CD4-positive, alpha-beta T cell treated with Interleukin-17A for 4 hours (primary cell): ENCODE data around the gene FEV.
A peak's percentile ranks its signal among the peaks of the same experiment; 100 is the strongest.

Experiments
- DNase-seq: peaks from one replicate; pipeline ENCODE4 v3.0.0-alpha.2; 2020; ENCODE audit warnings: mixed read lengths

FEV gene

GRCh38 chr2:219016721-219017120, 31.7 kb upstream of the FEV start:
- no peak for DNase-seq

DNA sequence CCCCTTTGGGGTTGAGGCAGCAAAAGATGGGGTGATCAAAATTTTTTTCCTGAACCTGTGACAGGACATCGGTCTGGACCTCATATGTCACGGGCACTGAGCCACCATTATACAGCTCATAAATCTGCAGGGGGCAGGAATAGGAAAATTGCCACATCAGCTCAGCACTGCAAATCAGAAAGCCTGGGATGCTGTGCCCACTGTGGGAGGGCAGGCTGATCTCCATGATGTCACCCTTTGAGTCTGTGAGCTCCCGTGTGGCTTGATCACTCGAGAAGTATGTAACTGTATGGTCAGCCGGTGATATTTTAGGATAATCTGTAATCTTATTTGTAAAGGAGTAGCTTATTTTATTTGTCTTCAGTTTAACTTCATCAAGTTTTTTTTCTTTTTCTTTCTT, 25.9 kb upstream of the FEV start:
- no peak for DNase-seq

DNA sequence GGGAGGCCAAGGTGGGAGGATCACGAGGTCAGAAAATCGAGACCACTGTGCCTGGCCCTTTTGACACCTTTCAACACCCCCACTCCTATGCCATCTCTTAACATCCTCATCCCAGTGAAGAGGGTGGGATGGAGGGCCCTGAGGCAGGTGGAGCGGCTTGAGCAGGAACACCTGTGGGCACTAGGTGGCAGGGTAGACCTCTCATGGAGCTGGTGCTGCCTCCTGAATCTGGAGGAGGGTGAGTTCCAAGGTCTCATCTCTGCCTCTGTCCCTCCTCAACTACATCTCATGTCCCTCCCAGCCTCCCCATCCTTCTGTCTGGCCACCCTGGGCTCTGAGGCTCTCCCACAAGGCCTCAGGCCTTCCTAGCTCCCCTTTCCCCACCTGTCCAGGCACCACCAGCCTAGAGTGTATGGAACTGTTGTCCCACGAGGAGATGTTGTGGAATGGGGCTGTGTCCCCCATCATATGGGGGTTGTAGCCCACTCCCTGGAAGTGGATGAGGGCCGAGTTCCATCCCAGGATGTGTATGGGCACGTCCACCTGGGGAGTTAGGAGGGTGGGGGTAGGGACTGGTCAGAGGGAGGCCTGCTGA, 25.3 kb upstream of the FEV start:
- peak; percentile 20 for DNase-seq

DNA sequence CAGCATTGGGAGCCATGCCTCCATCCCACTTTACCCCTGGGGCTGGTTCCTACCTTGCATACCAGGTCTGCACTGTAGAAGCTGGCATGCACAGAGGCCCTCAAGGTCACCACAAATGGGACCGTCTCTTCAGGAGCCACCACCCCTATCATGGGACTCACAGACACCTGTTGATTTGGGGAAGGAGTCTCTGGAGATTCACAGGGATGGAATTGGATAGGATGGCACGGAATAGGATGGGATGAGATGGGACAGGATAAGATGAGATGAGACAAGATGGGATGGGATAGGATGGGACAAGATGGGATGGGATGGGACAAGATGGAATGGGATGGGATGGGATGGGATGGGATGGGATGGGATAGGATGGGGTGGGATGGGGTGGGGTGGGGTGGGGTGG, 24.3 kb upstream of the FEV start:
- no peak for DNase-seq

DNA sequence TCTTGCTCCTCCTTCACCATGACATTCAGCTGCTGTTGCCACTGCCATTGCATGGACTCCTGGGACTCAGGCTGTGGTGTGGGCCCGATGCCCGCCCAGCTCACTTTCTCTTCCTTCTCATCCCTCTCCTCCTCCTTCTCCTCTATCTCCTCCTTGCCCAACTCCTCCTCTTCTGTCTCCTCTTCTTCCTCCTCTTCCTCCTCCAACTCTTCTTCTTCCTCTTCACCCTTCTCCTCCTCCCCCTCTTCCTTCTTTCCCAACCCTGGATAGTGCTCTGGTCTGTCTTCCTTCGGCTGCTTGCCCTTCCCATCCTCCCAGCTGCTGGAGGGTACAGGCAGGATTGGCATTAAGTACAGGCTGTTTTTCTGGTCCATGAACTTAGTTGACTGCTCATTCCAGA, 19.0 kb upstream of the FEV start:
- DNase-seq, result no peak

GRCh38 chr2:219003267-219003634, 18.3 kb upstream of the FEV start:
- DNase-seq, result no peak

GRCh38 chr2:219002395-219003266, 17.6 kb upstream of the FEV start:
- DNase-seq, result peak; percentile 55

DNA sequence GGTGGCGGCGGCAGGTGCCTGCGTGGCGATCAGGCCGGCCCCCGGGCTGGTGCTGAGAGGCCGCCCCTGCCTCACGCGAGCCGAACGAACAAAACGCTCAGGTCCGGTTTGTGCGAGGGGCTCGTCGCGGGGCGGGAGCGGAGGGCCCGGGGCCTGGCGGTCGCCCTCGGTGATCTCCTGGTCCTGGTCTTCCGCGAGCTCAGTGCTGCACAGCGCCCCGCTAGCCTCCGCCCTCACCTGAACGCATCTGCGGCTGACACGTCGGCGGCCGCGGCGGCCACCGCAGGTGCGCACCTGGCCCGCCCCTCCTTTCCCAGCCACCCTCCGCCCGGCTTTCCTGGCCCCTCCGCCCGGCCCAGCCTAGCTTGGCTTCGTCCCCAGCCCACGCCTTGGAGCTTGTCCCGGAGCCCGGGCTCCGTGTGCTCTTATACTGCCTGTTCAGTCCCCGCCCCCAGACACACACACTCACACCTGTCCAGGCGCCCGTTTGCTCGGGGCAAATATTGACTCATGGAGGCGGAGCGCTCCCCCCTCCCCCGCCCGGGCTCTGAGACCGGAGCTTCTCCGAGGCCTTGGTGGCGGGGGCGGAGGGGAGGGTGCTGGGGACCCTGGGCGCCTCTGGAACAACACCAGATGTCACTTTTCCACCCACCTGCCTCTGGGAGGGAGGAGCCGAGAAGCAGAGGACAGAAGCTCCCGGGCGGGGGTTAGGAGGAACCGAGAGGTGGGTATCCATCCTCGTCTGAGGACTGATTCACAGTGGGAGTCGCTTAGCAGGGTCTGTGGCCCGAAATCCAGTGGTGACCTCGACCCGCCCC, 16.8 kb upstream of the FEV start:
- peak; percentile 46 for DNase-seq

DNA sequence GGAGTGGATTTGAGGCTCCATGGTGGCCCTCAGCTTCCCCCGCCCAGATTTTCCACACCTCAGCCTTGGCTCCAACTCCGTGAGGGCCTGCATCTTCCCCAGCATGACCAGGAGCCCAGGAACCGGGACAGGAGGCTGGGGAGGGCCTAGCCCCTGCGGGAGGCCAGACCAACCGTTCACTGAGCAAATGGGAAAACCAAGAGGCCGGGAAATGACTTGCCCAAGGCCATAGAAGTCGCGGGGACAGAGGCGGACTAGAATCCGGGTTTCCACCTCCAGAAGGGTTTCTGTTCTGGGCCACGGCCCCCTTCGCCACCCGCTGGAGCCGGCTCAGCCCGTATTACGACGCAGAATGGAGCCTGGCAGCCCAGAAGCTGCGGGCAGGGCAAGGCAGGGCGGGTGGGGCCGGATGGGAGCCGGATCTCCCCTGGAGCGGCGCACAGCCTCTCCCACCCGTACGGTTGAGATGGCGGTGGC, 16.2 kb upstream of the FEV start:
- DNase-seq, result no peak

DNA sequence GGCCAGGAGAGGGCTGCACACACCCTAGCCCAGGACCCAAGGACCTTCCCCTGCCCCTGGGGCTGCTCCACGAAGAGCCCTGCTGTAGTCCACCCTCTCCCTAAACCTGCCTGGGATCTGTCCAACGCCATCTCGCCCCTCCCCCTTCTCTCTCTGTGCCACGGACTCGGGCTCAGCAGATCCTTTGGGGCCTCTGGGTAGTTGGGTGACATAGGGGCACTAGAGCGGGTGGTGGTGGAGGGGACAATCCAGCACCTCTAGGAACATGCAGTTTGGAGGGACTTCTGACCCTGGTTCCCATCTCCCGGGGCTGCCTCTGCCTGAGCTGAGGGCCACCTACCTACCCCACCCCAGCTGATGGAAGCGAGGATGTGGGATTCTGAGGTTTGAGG, 15.6 kb upstream of the FEV start:
- no peak for DNase-seq

DNA sequence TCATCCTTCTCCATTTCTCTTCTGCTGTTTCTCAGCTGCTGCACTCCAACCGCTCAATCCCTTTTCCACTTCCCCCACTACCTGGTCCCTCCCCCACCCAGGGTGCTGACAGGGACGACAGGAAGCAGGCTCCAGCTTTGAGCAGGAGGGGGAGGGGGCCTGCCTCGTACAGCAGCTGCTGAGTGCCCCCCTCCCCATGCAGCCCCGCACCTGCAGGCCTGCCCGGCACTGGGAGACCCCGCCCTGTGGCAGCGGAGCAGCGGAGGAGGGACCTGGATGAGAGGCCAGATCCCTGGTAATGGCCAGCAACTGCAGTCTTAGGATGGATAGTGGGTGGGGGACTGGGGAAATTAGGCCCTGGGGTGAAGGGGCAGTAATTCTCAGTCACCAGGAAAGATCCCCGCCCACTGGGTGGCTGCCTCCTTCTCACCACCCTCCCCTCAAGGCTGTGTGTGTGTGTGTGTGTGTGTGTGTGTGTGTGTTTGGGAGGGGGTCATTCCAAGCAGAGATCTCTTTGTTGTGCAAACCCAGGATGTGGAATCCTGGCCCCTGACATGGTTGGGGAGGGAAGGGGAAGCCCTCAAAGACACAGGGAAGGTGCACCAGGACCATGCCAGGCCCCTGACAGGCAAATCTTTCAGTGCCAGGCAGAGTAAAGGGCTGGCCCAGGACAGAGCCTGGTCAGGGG, 15.0 kb upstream of the FEV start:
- no peak for DNase-seq

DNA sequence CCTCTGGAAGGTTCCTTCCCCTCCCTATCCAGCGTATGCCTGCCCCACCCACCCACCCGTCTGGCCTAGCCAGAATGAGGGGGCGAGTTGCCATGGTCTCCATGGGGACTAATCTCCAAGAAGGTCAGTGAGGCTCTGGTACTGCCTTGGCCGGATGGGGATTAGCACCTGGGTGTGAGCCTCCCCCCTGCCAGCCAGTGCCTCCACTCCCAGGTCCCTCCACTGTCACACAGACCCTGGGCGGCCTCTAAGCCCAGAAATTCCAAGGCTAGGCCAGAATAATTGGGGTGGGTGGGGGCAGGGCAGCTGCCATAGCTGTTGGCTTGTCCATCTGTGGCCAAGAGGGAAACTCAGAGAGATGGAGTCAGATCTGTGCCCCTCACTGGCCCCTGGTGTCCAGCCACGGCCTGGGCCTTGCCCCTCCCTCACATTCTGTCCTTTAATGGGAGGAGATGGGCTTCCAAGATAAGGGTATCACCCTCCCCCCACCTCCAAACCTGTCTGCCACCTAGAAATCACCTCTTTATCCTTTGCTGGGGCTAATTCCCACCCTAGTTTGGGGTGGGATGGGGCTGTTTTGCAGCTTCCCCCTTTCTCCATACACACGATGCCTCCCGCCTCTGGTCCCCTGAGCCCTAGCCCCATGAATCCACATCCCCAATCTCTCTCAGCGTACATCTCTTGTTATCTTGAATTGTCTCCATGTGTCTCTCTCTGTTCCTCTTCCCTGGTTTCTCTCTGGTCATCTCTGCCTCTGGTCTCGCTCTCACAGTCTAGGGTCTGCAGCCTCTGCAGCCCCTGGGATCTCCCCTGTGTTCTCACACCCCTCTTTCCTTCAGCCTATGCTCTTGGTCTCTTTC, 14.3 kb upstream of the FEV start:
- no peak for DNase-seq

DNA sequence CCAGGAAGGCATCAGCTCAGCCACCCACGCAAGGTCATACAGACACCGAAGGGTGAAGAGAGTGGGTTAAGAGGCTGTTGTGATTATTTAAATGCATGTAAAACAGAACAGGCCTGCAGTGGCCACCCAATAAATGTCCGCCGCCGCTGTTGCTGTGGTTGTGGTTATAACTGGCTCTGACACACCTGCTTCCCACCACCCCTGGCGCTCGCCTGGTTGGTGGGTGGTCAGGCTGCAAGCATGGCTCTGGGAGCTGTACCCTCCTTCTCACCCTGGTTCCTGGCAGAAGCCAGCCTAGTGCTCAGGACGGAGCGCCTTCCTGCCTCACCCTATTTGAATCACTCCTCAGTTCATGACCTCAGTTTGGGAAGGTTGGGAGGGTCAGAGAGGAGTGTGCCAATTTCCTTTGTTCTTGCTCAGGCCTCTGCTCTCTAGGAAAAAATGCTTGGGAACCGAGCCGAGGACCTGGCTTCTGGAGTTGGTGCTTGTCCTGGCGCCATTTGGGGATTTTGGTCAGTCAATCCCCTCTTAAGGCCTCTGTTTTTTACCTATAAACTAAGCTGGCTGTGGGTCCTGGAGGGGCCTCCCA, 13.5 kb upstream of the FEV start:
- DNase-seq, result no peak

- DNase-seq, result no peak
Observed at GRCh38 chr2:218997731-218998130, 12.7 kb upstream of the FEV start.

- no peak for DNase-seq
Observed at GRCh38 chr2:218996937-218997336, 12.0 kb upstream of the FEV start.

- peak; percentile 78 for DNase-seq
Observed at GRCh38 chr2:218995972-218996711, 11.2 kb upstream of the FEV start.

GRCh38 chr2:218995561-218995960, 10.6 kb upstream of the FEV start:
- DNase-seq, result no peak

GRCh38 chr2:218993345-218994315, 8.6 kb upstream of the FEV start, which contains the start of gene CRYBA2:
Gene CRYBA2, minus strand, starts transcription at chr2:218993422. Its CDS starts 246 bp downstream, at chr2:218993176.
- DNase-seq, result no peak

GRCh38 chr2:218992703-218993344, 7.8 kb upstream of the FEV start:
- DNase-seq, result no peak
